GM12878 (cell line): Measurements from ENCODE around the gene NGF. TPM values are rescaled to one million over a fixed set of nuclear protein-coding genes. Genes with fewer than 3 reads are reported as not detected.

Experiments
- ATAC-seq: fragments of 200-7000 bp; cut with Tn5 transposase; 3 replicates; pipeline ENCODE4 v1.9.1; 2020; ENCODE audit warnings: mild to moderate bottlenecking, moderate library complexity
- BruUV-seq: library from RNA; stranded (reverse); fragments of 400-500 nt; replicated peaks from 2 replicates; lab custom pipeline; 2021; lab: Mats Ljungman, UMichigan
- CTCF ChIA-PET: fragments of 300-600 bp; sonication (Branson Sonifier 250); formaldehyde crosslinking; extraction: SDS; loops from one replicate; lab custom pipeline; 2021; ENCODE audit warnings: inconsistent platforms; lab: Yijun Ruan, JAX
- POLR2A ChIA-PET: fragments of 350-600 bp; formaldehyde crosslinking; extraction: SDS; loops from one replicate; lab custom pipeline; 2021; ENCODE audit warnings: inconsistent platforms; lab: Charles Lee
- RAD21 ChIA-PET: fragments of 300-600 bp; sonication (Branson Sonifier 250); formaldehyde crosslinking; loops from one replicate; lab custom pipeline; 2023; ENCODE audit warnings: antibody characterized with exemption; ENCODE audit not compliant: unreplicated experiment; lab: Charles Lee
- SMC1A ChIA-PET: fragments of 300-600 bp; sonication (Branson Sonifier 250); formaldehyde crosslinking; loops from one replicate; lab custom pipeline; 2023; ENCODE audit not compliant: unreplicated experiment, uncharacterized antibody; lab: Charles Lee
- DNase-seq: peaks from one replicate; pipeline ENCODE4 v3.0.0-alpha.2; 2011; ENCODE audit warnings: low read depth, low spot score
- FAIRE-seq: peaks from 3 replicates; lab custom pipeline; 2011; peaks lifted over from hg19 to GRCh38; lab: Jason Lieb, UNC
- H2AFZ ChIP-seq: 2 replicates; pipeline ENCODE4 v1.6.0; 2011; ENCODE audit warnings: low read depth, low read length, control low read depth; ENCODE audit not compliant: control insufficient read depth
- H3K27ac ChIP-seq: 2 replicates; pipeline ENCODE4 v1.5.1; 2011; ENCODE audit warnings: control low read depth; ENCODE audit not compliant: control insufficient read depth, insufficient read depth
- H3K27me3 ChIP-seq, 2 experiments: replicated peaks in 1 of 2; 2 replicates each; pipeline versions ENCODE4 v1.6.0 to v1.6.1; 2011; ENCODE audit warnings: low read length in 1 of 2; ENCODE audit not compliant: control insufficient read depth in 2 of 2, insufficient read depth in 2 of 2
- H3K36me3 ChIP-seq, 2 experiments: 2 replicates each; pipeline ENCODE4 v1.5.1; 2011; ENCODE audit warnings: low read length in 1 of 2; ENCODE audit not compliant: control insufficient read depth in 2 of 2, insufficient read depth in 2 of 2
- H3K4me1 ChIP-seq: 2 replicates; pipeline ENCODE4 v1.6.1; 2011; ENCODE audit warnings: mild to moderate bottlenecking, low read length, moderate library complexity, mixed read lengths; ENCODE audit not compliant: control insufficient read depth, insufficient read depth
- H3K4me2 ChIP-seq: 2 replicates; pipeline ENCODE4 v1.6.0; 2011; ENCODE audit warnings: control low read depth; ENCODE audit not compliant: control insufficient read depth, insufficient read depth
- H3K4me3 ChIP-seq: fragments of 200-600 bp; sonication (generic); 2 replicates; pipeline ENCODE4 v1.5.1; 2016
- H3K79me2 ChIP-seq: 2 replicates; pipeline ENCODE4 v1.6.0; 2011; ENCODE audit warnings: low read length; ENCODE audit not compliant: control insufficient read depth, insufficient read depth
- H3K9ac ChIP-seq: 2 replicates; pipeline ENCODE4 v1.8.0; 2011; ENCODE audit warnings: low read length, control low read depth, mixed read lengths; ENCODE audit not compliant: control insufficient read depth, insufficient read depth
- H3K9me3 ChIP-seq: replicated peaks from 3 replicates; pipeline ENCODE4 v1.5.1; 2011; ENCODE audit warnings: mild to moderate bottlenecking, low read length; ENCODE audit not compliant: control insufficient read depth, insufficient read depth
- H4K20me1 ChIP-seq: 2 replicates; pipeline ENCODE4 v1.6.0; 2011; ENCODE audit not compliant: control insufficient read depth, insufficient read depth
- CBX5 ChIP-seq: sonication (generic); IDR thresholded peaks from 2 replicates; pipeline ENCODE4 v1.6.1; 2016; ENCODE audit warnings: low read depth, moderate library complexity, mild to moderate bottlenecking, inconsistent platforms
- ESRRA ChIP-seq: IDR thresholded peaks from 2 replicates; pipeline ENCODE4 v1.6.1; 2012; ENCODE audit warnings: mild to moderate bottlenecking, low read length, improper control_type of control experiment
- EZH2 ChIP-seq: IDR thresholded peaks from 2 replicates; pipeline ENCODE4 v1.6.1; 2012; ENCODE audit warnings: low read depth, mild to moderate bottlenecking, control low read depth, inconsistent platforms, low read length, borderline replicate concordance; ENCODE audit not compliant: control insufficient read depth
- FOXK2 ChIP-seq: fragments of 450-650 bp; IDR thresholded peaks from 2 replicates; pipeline ENCODE4 v1.6.1; 2017; ENCODE audit warnings: mild to moderate bottlenecking, moderate library complexity
- HCFC1 ChIP-seq: fragments of 150-350 bp; IDR thresholded peaks from 2 replicates; pipeline ENCODE4 v1.6.1; 2014; ENCODE audit warnings: low read length
- JUND ChIP-seq: IDR thresholded peaks from 2 replicates; pipeline ENCODE4 v1.6.1; 2012; ENCODE audit warnings: low read depth, mild to moderate bottlenecking, low read length, improper control_type of control experiment, moderate library complexity
- KAT2A ChIP-seq: conservative IDR thresholded peaks from 2 replicates; pipeline ENCODE4 v1.6.1; 2011; ENCODE audit warnings: low read depth, low read length; ENCODE audit not compliant: control insufficient read depth
- NBN ChIP-seq: fragments of 450-650 bp; IDR thresholded peaks from 2 replicates; pipeline ENCODE4 v1.6.1; 2016
- NFYB ChIP-seq: IDR thresholded peaks from 2 replicates; pipeline ENCODE4 v1.6.1; 2011; ENCODE audit warnings: low read depth, mild to moderate bottlenecking, low read length, improper control_type of control experiment, moderate library complexity; ENCODE audit not compliant: insufficient read depth
- NR2C2 ChIP-seq: IDR thresholded peaks from 2 replicates; pipeline ENCODE4 v1.6.1; 2011; ENCODE audit warnings: borderline replicate concordance, low read depth; ENCODE audit not compliant: control insufficient read depth, insufficient read length
- PAX8 ChIP-seq: fragments of 450-650 bp; IDR thresholded peaks from 2 replicates; pipeline ENCODE4 v1.6.1; 2017; ENCODE audit warnings: mild to moderate bottlenecking, moderate library complexity
- PKNOX1 ChIP-seq: fragments of 450-650 bp; IDR thresholded peaks from 2 replicates; pipeline ENCODE4 v1.6.1; 2016; ENCODE audit warnings: mild to moderate bottlenecking
- SMAD1 ChIP-seq: fragments of 450-650 bp; IDR thresholded peaks from 2 replicates; pipeline ENCODE4 v1.6.1; 2018; ENCODE audit warnings: mild to moderate bottlenecking, low read depth; ENCODE audit not compliant: partially characterized antibody
- TARDBP ChIP-seq: IDR thresholded peaks from 2 replicates; pipeline ENCODE4 v1.6.1; 2016; ENCODE audit warnings: borderline replicate concordance
- TCF7 ChIP-seq: IDR thresholded peaks from 2 replicates; pipeline ENCODE4 v1.6.1; 2014; ENCODE audit warnings: antibody characterized with exemption, borderline replicate concordance
- WGBS: methylation state at CpG from one replicate; pipeline ENCODE4 v1.1.6; 2016; ENCODE audit warnings: low lambda C conversion rate; ENCODE audit not compliant: insufficient replicate concordance, insufficient coverage; ENCODE audit errors: missing lambda C conversion rate; 5-methylcytosine and 5-hydroxymethylcytosine counted together
- in situ Hi-C: fragments of 300-500 bp; cut with MboI; formaldehyde crosslinking; loops from 9 replicates; pipeline ENCODE4 v1.14.3; 2018; ENCODE audit warnings: mixed read lengths
- intact Hi-C: fragments of 100-400 bp; cut with micrococcal nuclease; formaldehyde crosslinking; loops from one replicate; pipeline ENCODE4 v1.14.2; 2022; ENCODE audit not compliant: unreplicated experiment
- polyA plus RNA-seq, 11 experiments: library from polyadenylated mRNA; depleted of rRNA in 4 of 11; unstranded in 6 of 11; stranded (reverse) in 5 of 11; fragments of >200 nt; fragmentation: Nextera tagmentation in 4 of 11; fragmentation: Illumina TruSeq in 1 of 11; extraction: Ambion mirVana in 4 of 11; extraction: Trizol in 1 of 11; gene quantifications; 1 replicate in 1 of 11; 2 replicates in 10 of 11; pipeline versions ENCODE4 v1.2.1 to v1.2.3, GENCODE V29; 2011 to 2016; ENCODE audit warnings: inconsistent platforms in 2 of 11, missing spikeins in 2 of 11, low read depth in 1 of 11
- total RNA-seq, 4 experiments: library from RNA; depleted of rRNA in 3 of 4; stranded (reverse); fragments of >200 nt in 3 of 4; fragmentation: Illumina TruSeq in 1 of 4; extraction: Trizol in 1 of 4; gene quantifications; 2 replicates each; pipeline versions ENCODE4 v1.2.1 to v1.2.3, GENCODE V29; 2013 to 2021
- TF ChIP-seq, protein P1 (sequence below): IDR thresholded peaks from 2 replicates; pipeline ENCODE4 v1.6.1; 2012; ENCODE audit warnings: low read depth, low read length, improper control_type of control experiment

Gene NGF
- total and polyA plus RNA-seq, 10 of the 15 experiments (the other 5 are each of a cell fraction or from before 2014, with no cell fraction given), result not detected

- Histone ChIP-seq H3K9ac (no peak overlapping the region), H3K9me3 (no peaks in the 10 kb centered on the region), H3K4me2 (no peak overlapping the region), H3K27me3 (no peaks in the 10 kb centered on the region; a peak in 1 of 4 replicates), H3K27ac (no peak overlapping the region), H2AFZ (no peak overlapping the region), H3K36me3 (no peaks in the 10 kb centered on the region), H3K79me2 (no peaks in the 10 kb centered on the region), H3K4me1 (peaks cover 3% of the 10 kb centered on the region; the same call in 1 of the 2 replicates), H3K4me3 (no peak overlapping the region), H4K20me1 (no peaks in the 10 kb centered on the region)
- no peak for FAIRE-seq
- SMC1A ChIA-PET, result no interaction called here
- in situ Hi-C loops, result no loop called here
- no peak for DNase-seq
- POLR2A ChIA-PET, result no interaction called here
- RAD21 ChIA-PET, result no interaction called here
- no peak for ATAC-seq
- TF ChIP-seq ESRRA, result no peak
- TF ChIP-seq TCF7, result no peak
- TF ChIP-seq HCFC1, result no peak
- intact Hi-C loops, result no loop called here
- CTCF ChIA-PET, result interaction anchor here (1.3 kb wide), 1 partner anchor 175 kb away, joined by 5 read pairs; no protein-coding TSS in a partner anchor
- BruUV-seq, result no TSS peak
Measured at GRCh38 chr1:115312742-115313141, 25.3 kb downstream of the NGF start.

DNA sequence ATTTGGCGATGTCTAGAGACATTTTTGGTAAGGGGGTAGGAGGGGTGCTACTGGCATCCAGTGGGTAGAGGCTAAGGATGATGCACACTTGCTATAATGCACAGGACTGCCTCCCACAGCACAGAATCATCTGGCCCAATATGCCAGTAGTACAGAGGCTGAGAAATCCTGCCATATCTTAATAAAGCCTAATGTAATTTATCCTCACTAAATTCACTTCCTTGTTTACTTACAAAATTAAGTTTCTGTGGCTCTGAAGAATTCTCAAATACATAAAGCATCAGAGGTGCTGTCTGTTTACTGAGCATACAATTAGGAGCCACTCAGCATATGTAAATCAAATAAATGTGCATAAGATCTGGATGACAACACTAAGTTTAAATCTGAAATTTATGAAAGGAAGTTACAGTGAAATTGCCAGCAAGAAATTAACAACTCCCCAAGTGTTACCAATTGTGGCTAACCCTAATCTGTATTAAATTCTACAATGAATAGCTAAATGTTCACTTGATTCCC, 26.5 kb downstream of the NGF start:
- FAIRE-seq (no peak), ATAC-seq (no peak), DNase-seq (no peak)
- H3K9ac ChIP-seq, result no peak overlapping the region
- ChIA-PET POLR2A (no interaction called here), CTCF (interaction anchor here (1.3 kb wide), 1 partner anchor 174 kb away, joined by 5 read pairs; no protein-coding TSS in a partner anchor), SMC1A (no interaction called here), RAD21 (no interaction called here)
- no peak overlapping the region for H2AFZ ChIP-seq
- no peak overlapping the region for H3K4me2 ChIP-seq
- WGBS, result 32% methylated on average over 1 of the region's 1 CpG
- intact Hi-C loops (no loop called here), in situ Hi-C loops (no loop called here)
- H4K20me1 ChIP-seq, result no peaks in the 10 kb centered on the region
- H3K36me3 ChIP-seq, result no peaks in the 10 kb centered on the region
- no peaks in the 10 kb centered on the region; a peak in 1 of 4 replicates for H3K27me3 ChIP-seq
- BruUV-seq, result no TSS peak
- no peaks in the 10 kb centered on the region for H3K79me2 ChIP-seq
- H3K27ac ChIP-seq, result no peak overlapping the region
- peaks cover 3% of the 10 kb centered on the region; the same call in 1 of the 2 replicates for H3K4me1 ChIP-seq
- H3K9me3 ChIP-seq, result no peaks in the 10 kb centered on the region
- no peak overlapping the region for H3K4me3 ChIP-seq
- no peak for TF ChIP-seq NFYB
- TF ChIP-seq HCFC1, result no peak
- TF ChIP-seq CBX5, result no peak
- no peak for TF ChIP-seq FOXK2
- TF ChIP-seq PAX8, result no peak
- no peak for TF ChIP-seq JUND
- TF ChIP-seq NBN, result no peak
- TF ChIP-seq SMAD1, result no peak
- TF ChIP-seq PKNOX1, result no peak
- no peak for TF ChIP-seq EZH2
- TF ChIP-seq, protein P1, sequence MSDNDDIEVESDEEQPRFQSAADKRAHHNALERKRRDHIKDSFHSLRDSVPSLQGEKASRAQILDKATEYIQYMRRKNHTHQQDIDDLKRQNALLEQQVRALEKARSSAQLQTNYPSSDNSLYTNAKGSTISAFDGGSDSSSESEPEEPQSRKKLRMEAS, result no peak
- no peak for TF ChIP-seq TARDBP
- no peak for TF ChIP-seq NR2C2
- no peak for TF ChIP-seq KAT2A
